AG04450 (cell line): ENCODE measurements around the gene TMEM244. TPM values are rescaled to one million over a fixed set of nuclear protein-coding genes. Genes with fewer than 3 reads are reported as not detected.
"Not testable (repeated sequence)": the region's sequence is repeated elsewhere in the genome, so short reads cannot be mapped to it uniquely, and the experiment has no call there.

Experiments used
- CTCF ChIA-PET: fragments of 300-600, 350-600 bp; formaldehyde crosslinking; extraction: SDS; loops from one replicate; lab custom pipeline; 2022; ENCODE audit warnings: antibody characterized with exemption, inconsistent platforms; lab: Charles Lee
- POLR2A ChIA-PET: fragments of 350-600 bp; formaldehyde crosslinking; extraction: SDS; loops from one replicate; lab custom pipeline; 2021; ENCODE audit warnings: antibody characterized with exemption, inconsistent platforms; lab: Yijun Ruan, JAX
- DNase-seq: peaks from one replicate; pipeline ENCODE4 v3.0.0-alpha.2; 2011; ENCODE audit warnings: low read depth, low spot score
- H3K27ac ChIP-seq: one replicate; pipeline ENCODE4 v1.5.1; 2012; ENCODE audit warnings: low read depth, low read length, control low read depth
- H3K27me3 ChIP-seq: one replicate; pipeline ENCODE4 v1.6.0; 2012; ENCODE audit warnings: low read length; ENCODE audit not compliant: control insufficient read depth, insufficient read depth
- H3K4me3 ChIP-seq: 2 replicates; pipeline ENCODE4 v1.5.1; 2011; ENCODE audit warnings: mild to moderate bottlenecking, low read depth, low read length, control low read depth
- H3K9me3 ChIP-seq: 2 replicates; pipeline ENCODE4 v1.5.1; 2012; ENCODE audit warnings: low read length; ENCODE audit not compliant: control insufficient read depth, insufficient read depth
- polyA plus RNA-seq: library from polyadenylated mRNA; depleted of rRNA; stranded (reverse); fragments of >200 nt; gene quantifications from 2 replicates; pipeline ENCODE4 v1.2.3, GENCODE V29; 2011
- TF ChIP-seq, protein P1 (sequence below): IDR thresholded peaks from 2 replicates; pipeline ENCODE4 v1.5.1; 2011; ENCODE audit warnings: low read depth, low read length, control low read depth, inconsistent platforms

Gene TMEM244
- polyA plus RNA-seq, 1 experiment = not detected

DNA sequence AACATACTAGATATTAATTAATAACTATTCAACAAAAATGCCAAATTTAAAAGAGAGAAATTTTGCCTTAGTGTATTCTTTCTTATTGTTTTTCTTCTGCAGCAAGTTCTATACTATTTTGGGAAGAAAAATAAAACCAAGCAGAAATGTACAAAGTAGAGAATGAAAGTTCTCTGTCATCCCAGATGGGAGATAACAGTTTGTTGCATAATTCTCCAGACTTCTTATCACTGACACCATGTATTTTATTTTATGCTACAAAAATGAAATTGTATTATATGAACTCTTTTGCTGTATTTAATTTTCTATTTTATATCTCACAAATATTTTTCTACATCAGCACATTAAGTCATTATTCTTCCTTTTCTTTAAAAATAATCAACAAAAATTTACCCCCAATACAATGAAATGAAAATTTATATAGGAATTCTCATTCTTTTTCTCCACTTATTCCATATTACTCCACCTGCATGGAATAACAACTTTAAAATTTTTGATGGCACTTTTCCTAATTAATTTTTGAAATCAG, 18.2 kb downstream of the TMEM244 start:
- Histone ChIP-seq H3K27ac (no peak overlapping the region), H3K4me3 (no peak overlapping the region), H3K27me3 (no peaks in the 10 kb centered on the region), H3K9me3 (no peaks in the 10 kb centered on the region)
- no peak for DNase-seq
- POLR2A ChIA-PET = no interaction called here
- TF ChIP-seq, protein P1, sequence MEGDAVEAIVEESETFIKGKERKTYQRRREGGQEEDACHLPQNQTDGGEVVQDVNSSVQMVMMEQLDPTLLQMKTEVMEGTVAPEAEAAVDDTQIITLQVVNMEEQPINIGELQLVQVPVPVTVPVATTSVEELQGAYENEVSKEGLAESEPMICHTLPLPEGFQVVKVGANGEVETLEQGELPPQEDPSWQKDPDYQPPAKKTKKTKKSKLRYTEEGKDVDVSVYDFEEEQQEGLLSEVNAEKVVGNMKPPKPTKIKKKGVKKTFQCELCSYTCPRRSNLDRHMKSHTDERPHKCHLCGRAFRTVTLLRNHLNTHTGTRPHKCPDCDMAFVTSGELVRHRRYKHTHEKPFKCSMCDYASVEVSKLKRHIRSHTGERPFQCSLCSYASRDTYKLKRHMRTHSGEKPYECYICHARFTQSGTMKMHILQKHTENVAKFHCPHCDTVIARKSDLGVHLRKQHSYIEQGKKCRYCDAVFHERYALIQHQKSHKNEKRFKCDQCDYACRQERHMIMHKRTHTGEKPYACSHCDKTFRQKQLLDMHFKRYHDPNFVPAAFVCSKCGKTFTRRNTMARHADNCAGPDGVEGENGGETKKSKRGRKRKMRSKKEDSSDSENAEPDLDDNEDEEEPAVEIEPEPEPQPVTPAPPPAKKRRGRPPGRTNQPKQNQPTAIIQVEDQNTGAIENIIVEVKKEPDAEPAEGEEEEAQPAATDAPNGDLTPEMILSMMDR = no peak
- CTCF ChIA-PET = no interaction called here

DNA sequence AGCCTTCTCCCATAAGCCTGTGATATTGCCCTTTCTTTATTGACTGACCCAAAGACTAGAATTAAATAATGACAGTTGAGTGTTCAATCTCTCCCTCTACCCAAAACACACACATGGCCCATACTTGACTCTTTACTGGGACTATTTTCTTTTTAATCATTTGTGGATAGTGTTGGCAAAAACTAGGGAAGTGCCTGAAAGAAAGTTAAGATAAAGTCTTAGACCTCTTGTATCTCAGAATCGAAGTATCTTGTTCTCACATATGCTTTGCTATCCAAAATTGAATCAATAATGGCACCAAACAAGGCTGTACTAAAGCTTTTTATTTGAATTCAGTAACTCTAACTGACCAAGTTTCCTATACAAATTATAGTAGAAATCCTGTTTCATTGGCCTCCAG, 19.0 kb downstream of the TMEM244 start:
- TF ChIP-seq, protein P1 = no peak
- no peak overlapping the region for H3K4me3 ChIP-seq
- ChIA-PET CTCF (no interaction called here), POLR2A (no interaction called here)
- no peaks in the 10 kb centered on the region for H3K27me3 ChIP-seq
- H3K27ac ChIP-seq = no peak overlapping the region
- DNase-seq = no peak
- no peaks in the 10 kb centered on the region for H3K9me3 ChIP-seq

DNA sequence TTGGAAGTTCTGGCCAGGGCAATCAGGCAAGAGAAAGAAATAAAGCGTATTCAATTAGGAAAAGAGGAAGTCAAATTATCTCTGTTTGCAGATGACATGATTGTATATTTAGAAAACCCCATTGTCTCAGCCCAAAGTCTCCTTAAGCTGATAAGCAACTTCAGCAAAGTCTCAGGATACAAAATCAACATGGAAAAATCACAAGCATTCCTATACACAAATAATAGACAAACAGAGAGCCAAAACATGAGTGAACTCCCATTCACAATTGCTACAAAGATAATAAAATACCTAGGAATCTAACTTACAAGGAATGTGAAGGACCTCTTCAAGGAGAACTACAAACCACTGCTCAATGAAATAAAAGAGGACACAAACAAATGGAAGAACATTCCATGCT, 21.6 kb downstream of the TMEM244 start:
- H3K27me3 ChIP-seq, CTCF ChIA-PET, POLR2A ChIA-PET, DNase-seq, H3K27ac ChIP-seq, H3K4me3 ChIP-seq, H3K9me3 ChIP-seq: not testable (repeated sequence)

DNA sequence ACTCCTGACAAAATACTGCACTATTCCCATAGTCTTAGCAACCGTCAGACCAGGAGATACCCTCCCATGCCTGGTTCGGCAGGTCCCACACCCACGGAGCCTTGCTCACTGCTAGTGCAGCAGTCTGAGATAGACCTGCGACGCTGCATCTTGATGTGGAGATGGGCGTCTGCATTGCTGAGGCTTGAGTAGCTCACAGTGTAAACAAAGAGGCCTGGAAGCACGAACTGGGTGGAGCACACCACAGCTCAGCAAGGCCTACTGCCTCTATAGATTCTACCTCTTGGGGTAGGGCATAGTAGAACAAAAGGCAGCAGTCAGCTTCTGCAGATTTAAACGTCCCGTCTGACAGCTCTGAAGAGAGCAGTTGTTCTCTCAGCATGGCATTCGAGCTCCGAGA, 25.4 kb downstream of the TMEM244 start:
- DNase-seq = no peak
- ChIA-PET POLR2A (no interaction called here), CTCF (no interaction called here)
- H3K27me3 ChIP-seq = no peaks in the 10 kb centered on the region
- TF ChIP-seq, protein P1 = no peak
- no peak overlapping the region for H3K4me3 ChIP-seq
- no peak overlapping the region for H3K27ac ChIP-seq
- no peaks in the 10 kb centered on the region for H3K9me3 ChIP-seq

DNA sequence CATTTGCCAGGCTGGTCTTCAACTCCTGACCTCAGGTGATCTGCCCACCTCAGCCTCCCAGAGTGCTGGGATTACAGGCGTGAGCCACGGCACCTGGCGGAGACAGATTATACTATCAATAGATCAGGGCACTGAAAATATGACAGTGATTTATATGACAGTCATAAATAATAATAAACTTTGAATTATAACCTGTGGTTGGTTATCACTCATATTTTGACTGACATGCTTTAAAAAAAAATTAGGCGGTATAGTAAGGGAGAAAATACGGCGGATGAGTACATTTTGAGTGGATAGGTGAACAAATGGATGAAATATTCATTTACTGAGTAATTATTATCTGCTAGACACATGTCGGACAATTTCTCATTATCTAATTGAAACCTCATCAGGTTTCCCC, 28.8 kb downstream of the TMEM244 start:
- no peak overlapping the region for H3K27ac ChIP-seq
- TF ChIP-seq, protein P1 = no peak
- POLR2A ChIA-PET = no interaction called here
- DNase-seq = no peak
- H3K9me3 ChIP-seq = no peaks in the 10 kb centered on the region
- CTCF ChIA-PET = no interaction called here
- H3K4me3 ChIP-seq = no peak overlapping the region
- no peaks in the 10 kb centered on the region for H3K27me3 ChIP-seq

DNA sequence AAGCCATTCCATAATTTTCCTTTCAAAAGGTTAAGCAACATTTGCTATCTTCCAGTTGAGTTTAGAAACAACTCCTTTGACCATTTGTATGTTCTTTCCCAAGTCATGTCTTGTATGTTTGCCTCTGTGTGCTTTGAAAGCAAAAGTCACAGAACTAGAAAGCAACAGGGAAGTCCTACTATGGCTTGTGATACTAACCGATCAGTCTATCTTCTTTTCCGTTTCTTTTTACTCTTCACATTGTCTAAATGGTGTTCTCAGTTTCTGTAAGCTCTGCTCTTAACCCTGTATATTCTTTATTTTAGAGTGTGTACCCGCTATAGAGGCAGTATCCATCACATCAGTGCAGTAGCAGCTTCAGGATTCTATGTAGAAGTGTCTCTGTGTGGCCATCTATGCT, 32.9 kb downstream of the TMEM244 start:
- DNase-seq = no peak
- no peak overlapping the region for H3K27ac ChIP-seq
- TF ChIP-seq, protein P1 = no peak
- ChIA-PET POLR2A (no interaction called here), CTCF (no interaction called here)
- no peaks in the 10 kb centered on the region for H3K9me3 ChIP-seq
- no peak overlapping the region for H3K4me3 ChIP-seq
- no peaks in the 10 kb centered on the region for H3K27me3 ChIP-seq
